Measurements from ENCODE around the gene ZFYVE9.

Gene ZFYVE9

DNA sequence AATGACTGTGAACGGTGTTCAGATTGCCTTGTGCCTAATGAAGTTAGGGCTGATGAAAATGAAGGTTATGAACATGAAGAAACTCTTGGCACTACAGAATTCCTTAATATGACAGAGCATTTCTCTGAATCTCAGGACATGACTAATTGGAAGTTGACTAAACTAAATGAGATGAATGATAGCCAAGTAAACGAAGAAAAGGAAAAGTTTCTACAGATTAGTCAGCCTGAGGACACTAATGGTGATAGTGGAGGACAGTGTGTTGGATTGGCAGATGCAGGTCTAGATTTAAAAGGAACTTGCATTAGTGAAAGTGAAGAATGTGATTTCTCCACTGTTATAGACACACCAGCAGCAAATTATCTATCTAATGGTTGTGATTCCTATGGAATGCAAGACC is 96.6 kb downstream of the ZFYVE9 start:
- no peaks in the 10 kb centered on the region for H3K27me3 ChIP-seq (ENCODE audit: control insufficient read depth, insufficient read depth, low read length)
- H3K9me3 ChIP-seq (ENCODE audit: control insufficient read depth, insufficient read depth, low read length): no peaks in the 10 kb centered on the region
- no peak overlapping the region for H3K4me3 ChIP-seq (ENCODE audit: low read depth, low read length)
- H3K9ac ChIP-seq (ENCODE audit: low read depth, low read length): no peak overlapping the region
- H3K4me1 ChIP-seq (ENCODE audit: control insufficient read depth, insufficient read depth, low read length): no peaks in the 10 kb centered on the region
- H3K36me3 ChIP-seq (ENCODE audit: control insufficient read depth, insufficient read depth, low read length): no peaks in the 10 kb centered on the region

DNA sequence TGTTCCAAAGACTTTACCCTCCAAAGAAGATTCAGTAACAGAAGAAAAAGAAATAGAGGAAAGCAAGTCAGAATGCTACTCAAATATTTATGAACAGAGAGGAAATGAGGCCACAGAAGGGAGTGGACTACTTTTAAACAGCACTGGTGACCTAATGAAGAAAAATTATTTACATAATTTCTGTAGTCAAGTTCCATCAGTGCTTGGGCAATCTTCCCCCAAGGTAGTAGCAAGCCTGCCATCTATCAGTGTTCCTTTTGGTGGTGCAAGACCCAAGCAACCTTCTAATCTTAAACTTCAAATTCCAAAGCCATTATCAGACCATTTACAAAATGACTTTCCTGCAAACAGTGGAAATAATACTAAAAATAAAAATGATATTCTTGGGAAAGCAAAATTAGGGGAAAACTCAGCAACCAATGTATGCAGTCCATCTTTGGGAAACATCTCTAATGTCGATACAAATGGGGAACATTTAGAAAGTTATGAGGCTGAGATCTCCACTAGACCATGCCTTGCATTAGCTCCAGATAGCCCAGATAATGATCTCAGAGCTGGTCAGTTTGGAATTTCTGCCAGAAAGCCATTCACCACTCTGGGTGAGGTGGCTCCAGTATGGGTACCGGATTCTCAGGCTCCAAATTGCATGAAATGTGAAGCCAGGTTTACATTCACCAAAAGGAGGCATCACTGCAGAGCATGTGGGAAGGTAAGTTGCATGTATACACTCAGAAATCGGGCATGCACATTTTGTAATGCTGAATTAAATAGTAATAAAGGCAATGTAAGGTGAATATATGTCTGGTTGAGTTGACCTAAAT is 97.2 kb downstream of the ZFYVE9 start:
- H3K27me3 ChIP-seq (ENCODE audit: control insufficient read depth, insufficient read depth, low read length): no peaks in the 10 kb centered on the region
- no peak overlapping the region for H3K9ac ChIP-seq (ENCODE audit: low read depth, low read length)
- no peaks in the 10 kb centered on the region for H3K9me3 ChIP-seq (ENCODE audit: control insufficient read depth, insufficient read depth, low read length)
- H3K4me3 ChIP-seq (ENCODE audit: low read depth, low read length): no peak overlapping the region
- H3K36me3 ChIP-seq (ENCODE audit: control insufficient read depth, insufficient read depth, low read length): no peaks in the 10 kb centered on the region
- no peaks in the 10 kb centered on the region for H3K4me1 ChIP-seq (ENCODE audit: control insufficient read depth, insufficient read depth, low read length)

- no peak overlapping the region for H3K9ac ChIP-seq (ENCODE audit: low read depth, low read length)
- H3K9me3 ChIP-seq (ENCODE audit: control insufficient read depth, insufficient read depth, low read length): no peaks in the 10 kb centered on the region
- no peaks in the 10 kb centered on the region for H3K4me1 ChIP-seq (ENCODE audit: control insufficient read depth, insufficient read depth, low read length)
- H3K4me3 ChIP-seq (ENCODE audit: low read depth, low read length): no peak overlapping the region
- no peaks in the 10 kb centered on the region for H3K27me3 ChIP-seq (ENCODE audit: control insufficient read depth, insufficient read depth, low read length)
- H3K36me3 ChIP-seq (ENCODE audit: control insufficient read depth, insufficient read depth, low read length): no peaks in the 10 kb centered on the region
Measured at GRCh38 chr1:52239708-52240001, 97.8 kb downstream of the ZFYVE9 start.

GRCh38 chr1:52240592-52241210 is 98.8 kb downstream of the ZFYVE9 start:
- Histone ChIP-seq H3K9me3 (ENCODE audit: control insufficient read depth, insufficient read depth, low read length) (no peaks in the 10 kb centered on the region), H3K36me3 (ENCODE audit: control insufficient read depth, insufficient read depth, low read length) (no peaks in the 10 kb centered on the region), H3K9ac (ENCODE audit: low read depth, low read length) (no peak overlapping the region), H3K27me3 (ENCODE audit: control insufficient read depth, insufficient read depth, low read length) (no peaks in the 10 kb centered on the region), H3K4me3 (ENCODE audit: low read depth, low read length) (no peak overlapping the region), H3K4me1 (ENCODE audit: control insufficient read depth, insufficient read depth, low read length) (no peaks in the 10 kb centered on the region)

GRCh38 chr1:52243221-52243987 is 101.5 kb downstream of the ZFYVE9 start:
- no peak overlapping the region for H3K4me3 ChIP-seq (ENCODE audit: low read depth, low read length)
- H3K27me3 ChIP-seq (ENCODE audit: control insufficient read depth, insufficient read depth, low read length): no peaks in the 10 kb centered on the region
- H3K9me3 ChIP-seq (ENCODE audit: control insufficient read depth, insufficient read depth, low read length): no peaks in the 10 kb centered on the region
- no peak overlapping the region for H3K9ac ChIP-seq (ENCODE audit: low read depth, low read length)
- H3K36me3 ChIP-seq (ENCODE audit: control insufficient read depth, insufficient read depth, low read length): no peaks in the 10 kb centered on the region
- no peaks in the 10 kb centered on the region for H3K4me1 ChIP-seq (ENCODE audit: control insufficient read depth, insufficient read depth, low read length)

- Histone ChIP-seq H3K4me3 (ENCODE audit: low read depth, low read length) (no peak overlapping the region), H3K36me3 (ENCODE audit: control insufficient read depth, insufficient read depth, low read length) (no peaks in the 10 kb centered on the region), H3K27me3 (ENCODE audit: control insufficient read depth, insufficient read depth, low read length) (no peaks in the 10 kb centered on the region), H3K4me1 (ENCODE audit: control insufficient read depth, insufficient read depth, low read length) (no peaks in the 10 kb centered on the region), H3K9me3 (ENCODE audit: control insufficient read depth, insufficient read depth, low read length) (no peaks in the 10 kb centered on the region), H3K9ac (ENCODE audit: low read depth, low read length) (no peak overlapping the region)
Measured at GRCh38 chr1:52249831-52250230, 107.9 kb downstream of the ZFYVE9 start.

DNA sequence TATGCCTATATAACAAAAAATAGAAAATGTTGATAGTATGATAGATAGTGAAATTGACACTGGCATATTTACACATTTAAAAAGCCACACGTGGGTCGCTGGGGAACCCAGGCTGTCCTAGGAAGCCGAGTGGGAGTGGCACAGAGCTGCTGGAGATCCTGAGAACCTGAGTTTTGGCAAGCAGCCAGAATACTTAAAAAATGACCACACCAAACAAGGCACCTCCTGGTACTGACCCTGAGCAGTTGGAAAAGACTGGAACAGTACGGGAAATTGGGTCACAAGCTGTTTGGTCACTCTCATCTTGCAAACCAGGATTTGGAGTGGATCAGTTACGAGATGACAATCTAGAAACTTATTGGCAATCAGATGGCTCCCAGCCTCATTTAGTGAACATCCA is 111.5 kb downstream of the ZFYVE9 start:
- H3K27me3 ChIP-seq (ENCODE audit: control insufficient read depth, insufficient read depth, low read length): no peaks in the 10 kb centered on the region
- H3K4me1 ChIP-seq (ENCODE audit: control insufficient read depth, insufficient read depth, low read length): no peaks in the 10 kb centered on the region
- H3K9ac ChIP-seq (ENCODE audit: low read depth, low read length): no peak overlapping the region
- H3K9me3 ChIP-seq (ENCODE audit: control insufficient read depth, insufficient read depth, low read length): no peaks in the 10 kb centered on the region
- H3K36me3 ChIP-seq (ENCODE audit: control insufficient read depth, insufficient read depth, low read length): no peaks in the 10 kb centered on the region
- H3K4me3 ChIP-seq (ENCODE audit: low read depth, low read length): no peak overlapping the region

DNA sequence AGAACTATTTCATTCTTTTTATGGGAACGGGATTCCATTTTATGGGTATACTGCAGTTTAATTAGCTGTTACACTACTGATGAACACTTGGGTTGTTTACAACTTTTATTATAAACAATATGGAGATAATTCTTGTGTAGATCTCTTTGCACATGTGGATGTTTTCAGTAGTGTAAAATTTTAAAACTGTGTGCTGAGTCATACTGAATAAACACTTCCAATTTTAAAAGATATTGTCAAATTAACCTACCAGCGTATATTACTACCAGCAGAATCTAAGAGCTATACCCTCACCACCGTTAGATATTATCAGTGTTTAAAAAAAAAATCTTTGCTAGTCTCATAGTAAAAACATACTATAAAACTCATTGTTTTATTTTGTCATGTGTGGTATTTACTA is 118.0 kb downstream of the ZFYVE9 start:
- Histone ChIP-seq H3K9me3 (ENCODE audit: control insufficient read depth, insufficient read depth, low read length) (no peaks in the 10 kb centered on the region), H3K36me3 (ENCODE audit: control insufficient read depth, insufficient read depth, low read length) (no peaks in the 10 kb centered on the region), H3K9ac (ENCODE audit: low read depth, low read length) (no peak overlapping the region), H3K27me3 (ENCODE audit: control insufficient read depth, insufficient read depth, low read length) (no peaks in the 10 kb centered on the region), H3K4me3 (ENCODE audit: low read depth, low read length) (no peak overlapping the region), H3K4me1 (ENCODE audit: control insufficient read depth, insufficient read depth, low read length) (no peaks in the 10 kb centered on the region)

DNA sequence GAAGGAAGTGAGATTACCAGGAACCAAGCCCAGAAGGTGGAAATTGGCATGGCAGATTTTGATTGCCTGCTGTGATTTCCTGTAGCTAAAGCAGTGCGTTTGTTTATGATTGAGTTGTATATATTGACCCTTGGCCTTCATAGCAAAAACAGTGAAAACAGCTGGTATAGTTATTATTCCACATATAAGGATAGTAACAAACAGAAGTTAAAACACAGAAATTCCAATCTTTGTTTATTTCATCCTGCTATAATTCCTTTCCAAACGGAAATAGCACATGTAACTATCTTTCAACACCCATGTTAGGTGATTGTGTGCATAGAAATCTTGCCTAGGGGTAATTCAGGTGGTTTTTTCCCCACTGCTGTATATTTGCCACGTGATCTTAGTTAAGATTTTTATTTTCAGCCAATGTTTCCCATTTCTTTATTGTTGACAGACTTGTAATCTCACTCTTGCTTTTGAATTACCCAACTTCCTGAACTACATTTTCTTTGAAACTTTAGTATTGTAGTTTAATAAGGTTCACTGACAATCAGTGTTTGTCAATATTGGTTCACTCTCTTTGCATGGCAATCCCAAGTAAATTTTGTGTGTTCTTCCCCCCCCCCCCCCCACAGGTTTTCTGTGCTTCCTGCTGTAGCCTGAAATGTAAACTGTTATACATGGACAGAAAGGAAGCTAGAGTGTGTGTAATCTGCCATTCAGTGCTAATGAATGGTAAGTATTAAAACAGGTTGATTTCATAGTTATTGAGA is 121.4 kb downstream of the ZFYVE9 start:
- H3K4me1 ChIP-seq (ENCODE audit: control insufficient read depth, insufficient read depth, low read length): peaks cover 3% of the 10 kb centered on the region

DNA sequence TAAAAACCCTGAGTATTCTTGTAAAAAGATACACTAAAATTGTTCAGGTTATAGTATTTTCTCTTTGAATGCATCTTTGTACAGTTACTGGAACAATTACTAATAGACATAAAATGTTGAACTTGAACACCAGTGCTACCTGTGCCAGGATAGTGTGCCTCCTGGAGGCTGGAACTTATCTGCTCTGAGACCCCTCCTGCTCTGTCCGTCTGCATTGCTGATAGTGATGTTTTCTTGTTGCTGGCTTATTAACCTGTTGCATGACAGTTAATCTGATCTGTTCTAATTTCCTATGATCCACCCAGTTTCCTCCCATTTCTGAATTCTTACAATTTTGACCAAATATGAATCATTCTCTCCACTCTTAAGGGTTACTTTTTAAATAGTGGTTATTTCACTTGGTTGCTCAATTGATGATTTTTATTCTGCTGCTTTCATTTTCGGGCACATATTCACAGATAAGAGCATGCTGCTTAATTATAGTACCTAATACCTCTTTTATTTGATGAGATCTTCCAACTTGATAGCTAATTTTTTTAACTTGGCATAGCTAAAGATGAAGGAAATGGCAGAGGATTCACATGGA is 122.7 kb downstream of the ZFYVE9 start:
- H3K4me3 ChIP-seq (ENCODE audit: low read depth, low read length): no peak overlapping the region
- H3K27me3 ChIP-seq (ENCODE audit: control insufficient read depth, insufficient read depth, low read length): no peaks in the 10 kb centered on the region
- peaks cover 8% of the 10 kb centered on the region for H3K4me1 ChIP-seq (ENCODE audit: control insufficient read depth, insufficient read depth, low read length)
- H3K9me3 ChIP-seq (ENCODE audit: control insufficient read depth, insufficient read depth, low read length): no peaks in the 10 kb centered on the region
- H3K9ac ChIP-seq (ENCODE audit: low read depth, low read length): no peak overlapping the region
- no peaks in the 10 kb centered on the region for H3K36me3 ChIP-seq (ENCODE audit: control insufficient read depth, insufficient read depth, low read length)

More for the DNA sequence above, 121.4 kb downstream of the ZFYVE9 start:
- H3K9ac ChIP-seq (ENCODE audit: low read depth, low read length): no peak overlapping the region
- no peaks in the 10 kb centered on the region for H3K9me3 ChIP-seq (ENCODE audit: control insufficient read depth, insufficient read depth, low read length)
- H3K4me3 ChIP-seq (ENCODE audit: low read depth, low read length): no peak overlapping the region
- no peaks in the 10 kb centered on the region for H3K36me3 ChIP-seq (ENCODE audit: control insufficient read depth, insufficient read depth, low read length)
- no peaks in the 10 kb centered on the region for H3K27me3 ChIP-seq (ENCODE audit: control insufficient read depth, insufficient read depth, low read length)

DNA sequence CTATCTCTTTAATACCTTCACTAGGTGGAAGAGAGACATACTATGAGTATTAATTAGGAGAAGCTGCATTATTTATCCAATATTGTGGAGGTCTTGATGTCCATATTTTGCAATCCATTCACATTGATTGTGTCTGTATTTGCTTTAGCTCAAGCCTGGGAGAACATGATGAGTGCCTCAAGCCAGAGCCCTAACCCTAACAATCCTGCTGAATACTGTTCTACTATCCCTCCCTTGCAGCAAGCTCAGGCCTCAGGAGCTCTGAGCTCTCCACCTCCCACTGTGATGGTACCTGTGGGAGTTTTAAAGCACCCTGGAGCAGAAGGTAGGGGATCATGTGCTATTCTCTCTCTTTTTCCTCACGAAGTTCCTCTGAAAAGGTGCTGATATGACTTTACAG is 124.6 kb downstream of the ZFYVE9 start:
- Histone ChIP-seq H3K4me1 (ENCODE audit: control insufficient read depth, insufficient read depth, low read length) (peaks cover 8% of the 10 kb centered on the region), H3K36me3 (ENCODE audit: control insufficient read depth, insufficient read depth, low read length) (no peaks in the 10 kb centered on the region), H3K27me3 (ENCODE audit: control insufficient read depth, insufficient read depth, low read length) (no peaks in the 10 kb centered on the region), H3K9me3 (ENCODE audit: control insufficient read depth, insufficient read depth, low read length) (no peaks in the 10 kb centered on the region), H3K9ac (ENCODE audit: low read depth, low read length) (no peak overlapping the region), H3K4me3 (ENCODE audit: low read depth, low read length) (no peak overlapping the region)
